GM12878 (cell line): ENCODE data around the gene COBLL1.

ENCODE experiments used
- CTCF ChIP-seq, 3 experiments: IDR thresholded peaks in 2 of 3; conservative IDR thresholded peaks in 1 of 3; 2 replicates each; pipeline ENCODE4 v1.5.1; 2011; ENCODE audit warnings: low read depth in 3 of 3, low read length in 3 of 3, mild to moderate bottlenecking in 3 of 3, control low read depth in 2 of 3, moderate library complexity in 2 of 3, inconsistent platforms in 1 of 3, mixed read lengths in 1 of 3; ENCODE audit not compliant: control insufficient read depth in 2 of 3, insufficient read depth in 1 of 3; ENCODE audit errors: extremely low read depth in 1 of 3
- EP300 ChIP-seq, 2 experiments: fragments of 150-350 bp in 1 of 2; IDR thresholded peaks; 2 replicates each; pipeline ENCODE4 v1.6.1; 2011 to 2012; ENCODE audit warnings: low read depth in 2 of 2, low read length in 2 of 2, borderline replicate concordance in 1 of 2, improper control_type of control experiment in 1 of 2, inconsistent platforms in 1 of 2; ENCODE audit not compliant: control insufficient read depth in 1 of 2
- FOXK2 ChIP-seq: fragments of 450-650 bp; IDR thresholded peaks from 2 replicates; pipeline ENCODE4 v1.6.1; 2017; ENCODE audit warnings: mild to moderate bottlenecking, moderate library complexity
- IRF3 ChIP-seq: fragments of 450-650 bp; IDR thresholded peaks from 2 replicates; pipeline ENCODE4 v1.6.1; 2014; ENCODE audit warnings: mild to moderate bottlenecking
- POLR2A ChIP-seq: IDR thresholded peaks from 2 replicates; pipeline ENCODE4 v1.6.1; 2011; ENCODE audit warnings: low read depth, mild to moderate bottlenecking, low read length
- POLR2AphosphoS5 ChIP-seq: IDR thresholded peaks from 2 replicates; pipeline ENCODE4 v1.6.1; 2011; ENCODE audit warnings: mild to moderate bottlenecking, low read length, inconsistent platforms
- RAD21 ChIP-seq: IDR thresholded peaks from 2 replicates; pipeline ENCODE4 v1.6.1; 2011; ENCODE audit warnings: mild to moderate bottlenecking, low read depth, low read length, moderate library complexity; ENCODE audit not compliant: insufficient read depth
- REST ChIP-seq: IDR thresholded peaks from 2 replicates; pipeline ENCODE4 v1.6.1; 2012; ENCODE audit warnings: mild to moderate bottlenecking, low read depth, low read length
- SKIL ChIP-seq: fragments of 450-650 bp; IDR thresholded peaks from 2 replicates; pipeline ENCODE4 v1.6.1; 2017; ENCODE audit warnings: mild to moderate bottlenecking, low read depth, inconsistent platforms; ENCODE audit not compliant: poor library complexity, severe bottlenecking
- SP1 ChIP-seq: IDR thresholded peaks from one replicate; pipeline ENCODE4 v1.6.1; 2011; ENCODE audit warnings: low read depth, low read length
- SREBF2 ChIP-seq: IDR thresholded peaks from 2 replicates; pipeline ENCODE4 v1.6.1; 2012; ENCODE audit warnings: mild to moderate bottlenecking, low read length
- STAT3 ChIP-seq: IDR thresholded peaks from 2 replicates; pipeline ENCODE4 v1.6.1; 2011; ENCODE audit warnings: low read depth, low read length, improper control_type of control experiment

- no peak for TF ChIP-seq POLR2A
- no peak for TF ChIP-seq STAT3
- TF ChIP-seq IRF3, result no peak
- no peak for TF ChIP-seq SREBF2
- no peak for TF ChIP-seq RAD21
- TF ChIP-seq SP1, result no peak
- TF ChIP-seq CTCF (IDR thresholded peaks at IDR 0.05 in 2 of 3, conservative IDR thresholded peaks at IDR 0.05 in 1 of 3; ENCODE audit: control insufficient read depth in 2 of 3, extremely low read depth in 1 of 3, insufficient read depth in 1 of 3, low read depth in 3 of 3, low read length in 3 of 3), result no peak
- no peak for TF ChIP-seq FOXK2
- no peak for TF ChIP-seq SKIL
- TF ChIP-seq REST, result no peak
- no peak for TF ChIP-seq POLR2AphosphoS5
- TF ChIP-seq EP300 (IDR thresholded peaks at IDR 0.05; ENCODE audit: borderline replicate concordance in 1 of 2, control insufficient read depth in 1 of 2, low read depth in 2 of 2, low read length in 2 of 2), result no peak
Measured at GRCh38 chr2:164847981-164848741, 6.5 kb upstream of the COBLL1 start.
